GM18907 (cell line): ENCODE results near the gene DNAJC5.

Source experiments
- ATAC-seq: cut with Tn5 transposase; IDR thresholded peaks from one replicate; pipeline ENCODE4 v1.9.1; 2021; ENCODE audit warnings: mild to moderate bottlenecking, moderate library complexity; ENCODE audit not compliant: unreplicated experiment

DNAJC5 gene

GRCh38 chr20:63939061-63939935 lies 44.4 kb downstream of the DNAJC5 start:
- ATAC-seq = no peak

- ATAC-seq = no peak
Observed at GRCh38 chr20:63940071-63940471, 45.1 kb downstream of the DNAJC5 start.

GRCh38 chr20:63940472-63941266 lies 45.7 kb downstream of the DNAJC5 start:
- no peak for ATAC-seq

- no peak for ATAC-seq
Observed at GRCh38 chr20:63941282-63942081, 46.6 kb downstream of the DNAJC5 start.

GRCh38 chr20:63942250-63942951 lies 47.5 kb downstream of the DNAJC5 start:
- no peak for ATAC-seq

- ATAC-seq = no peak
Observed at GRCh38 chr20:63942969-63943807, 48.3 kb downstream of the DNAJC5 start.

GRCh38 chr20:63943808-63944077 lies 48.8 kb downstream of the DNAJC5 start:
- ATAC-seq = no peak

- ATAC-seq = no peak
Observed at GRCh38 chr20:63944078-63944941, 49.4 kb downstream of the DNAJC5 start.

GRCh38 chr20:63945031-63945658 lies 50.2 kb downstream of the DNAJC5 start:
- ATAC-seq = no peak

GRCh38 chr20:63945921-63946920 lies 51.3 kb downstream of the DNAJC5 start:
- ATAC-seq = no peak

- no peak for ATAC-seq
Observed at GRCh38 chr20:63946986-63947637, 52.2 kb downstream of the DNAJC5 start.

GRCh38 chr20:63947638-63948456 lies 52.9 kb downstream of the DNAJC5 start:
- no peak for ATAC-seq

- no peak for ATAC-seq
Observed at GRCh38 chr20:63950701-63951397, 55.9 kb downstream of the DNAJC5 start.

GRCh38 chr20:63951398-63952209 lies 56.7 kb downstream of the DNAJC5 start:
- no peak for ATAC-seq

- ATAC-seq = no peak
Observed at GRCh38 chr20:63952210-63952535, 57.2 kb downstream of the DNAJC5 start.
